ENCODE data around the gene CEBPA. TPM values are rescaled to one million over a fixed set of nuclear protein-coding genes. Genes with fewer than 3 reads are reported as not detected.

CEBPA gene
- total RNA-seq, 1 donor from 2014 or later = 1.7 TPM

DNA sequence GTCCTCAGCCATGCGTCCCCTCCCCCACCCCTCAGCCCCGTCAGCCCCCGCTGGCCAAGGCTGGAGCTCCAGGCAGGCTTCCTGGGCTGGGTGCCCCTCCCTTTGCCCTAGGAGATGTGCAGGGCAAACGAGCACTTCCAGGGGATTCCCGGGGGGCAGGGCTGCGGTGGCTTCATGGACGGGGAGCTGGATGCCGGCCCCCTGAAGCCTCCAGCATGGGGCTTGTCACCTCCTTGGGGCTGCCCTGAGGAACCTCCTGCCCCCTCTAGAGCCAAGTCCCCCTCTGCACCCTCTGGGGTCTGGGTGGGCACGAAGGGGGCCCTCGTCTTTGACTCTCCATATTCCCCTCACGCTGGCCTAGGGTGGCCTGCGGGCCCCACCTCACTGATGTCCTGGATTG, 51.3 kb downstream of the CEBPA start:
- Mint-ChIP-seq H3K4me3 (ENCODE audit: unreplicated experiment) (no peak overlapping the region), H3K27ac (ENCODE audit: unreplicated experiment) (no peak overlapping the region), H3K4me1 (ENCODE audit: low read depth) (no peaks in the 10 kb centered on the region), H3K9me3 (ENCODE audit: low read depth) (no peaks in the 10 kb centered on the region), H3K36me3 (ENCODE audit: low read depth) (no peaks in the 10 kb centered on the region), H3K27me3 (ENCODE audit: low read depth) (peaks cover 7% of the 10 kb centered on the region)
- DNase-seq (ENCODE audit: low spot score) = peak; percentile 75
- TF ChIP-seq, protein P1, sequence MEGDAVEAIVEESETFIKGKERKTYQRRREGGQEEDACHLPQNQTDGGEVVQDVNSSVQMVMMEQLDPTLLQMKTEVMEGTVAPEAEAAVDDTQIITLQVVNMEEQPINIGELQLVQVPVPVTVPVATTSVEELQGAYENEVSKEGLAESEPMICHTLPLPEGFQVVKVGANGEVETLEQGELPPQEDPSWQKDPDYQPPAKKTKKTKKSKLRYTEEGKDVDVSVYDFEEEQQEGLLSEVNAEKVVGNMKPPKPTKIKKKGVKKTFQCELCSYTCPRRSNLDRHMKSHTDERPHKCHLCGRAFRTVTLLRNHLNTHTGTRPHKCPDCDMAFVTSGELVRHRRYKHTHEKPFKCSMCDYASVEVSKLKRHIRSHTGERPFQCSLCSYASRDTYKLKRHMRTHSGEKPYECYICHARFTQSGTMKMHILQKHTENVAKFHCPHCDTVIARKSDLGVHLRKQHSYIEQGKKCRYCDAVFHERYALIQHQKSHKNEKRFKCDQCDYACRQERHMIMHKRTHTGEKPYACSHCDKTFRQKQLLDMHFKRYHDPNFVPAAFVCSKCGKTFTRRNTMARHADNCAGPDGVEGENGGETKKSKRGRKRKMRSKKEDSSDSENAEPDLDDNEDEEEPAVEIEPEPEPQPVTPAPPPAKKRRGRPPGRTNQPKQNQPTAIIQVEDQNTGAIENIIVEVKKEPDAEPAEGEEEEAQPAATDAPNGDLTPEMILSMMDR (IDR thresholded peaks at IDR 0.05) = no peak

GRCh38 chr19:33250500-33250899, 51.8 kb downstream of the CEBPA start:
- Mint-ChIP-seq H3K36me3 (ENCODE audit: low read depth) (no peaks in the 10 kb centered on the region), H3K4me1 (ENCODE audit: low read depth) (no peaks in the 10 kb centered on the region), H3K27ac (ENCODE audit: unreplicated experiment) (no peak overlapping the region), H3K27me3 (ENCODE audit: low read depth) (peaks cover 4% of the 10 kb centered on the region), H3K9me3 (ENCODE audit: low read depth) (no peaks in the 10 kb centered on the region), H3K4me3 (ENCODE audit: unreplicated experiment) (no peak overlapping the region)
- DNase-seq (ENCODE audit: low spot score) = no peak
- TF ChIP-seq, protein P1 (IDR thresholded peaks at IDR 0.05) = no peak

Other genes with a start within 250 kb of the CEBPA start
- gene RHPN2, start 237.6 kb downstream of the CEBPA start, total RNA-seq = 5.4 to 8.5 TPM (median 6.5 TPM) in 3 replicates
- gene GPATCH1, start 221.4 kb downstream of the CEBPA start, total RNA-seq = 6.3 to 8.7 TPM (median 7.1 TPM) in 3 replicates
- not detected in 3 replicates for gene WDR88, start 170.4 kb downstream of the CEBPA start, total RNA-seq
- gene LRP3, start 108.2 kb downstream of the CEBPA start, total RNA-seq = 31.2 to 36.4 TPM (median 33.2 TPM) in 3 replicates
- gene SLC7A10, start 76.7 kb downstream of the CEBPA start, total RNA-seq = not detected in 3 replicates
- gene CEBPG, start 71.2 kb upstream of the CEBPA start, total RNA-seq = 16.3 to 54.4 TPM (median 50.2 TPM) in 3 replicates
- gene PEPD, start 219.3 kb upstream of the CEBPA start, total RNA-seq = 55.6 to 68.7 TPM (median 62.0 TPM) in 3 replicates